Neural cell (in vitro differentiated cells): ENCODE measurements around the gene SCN8A. TPM values are rescaled to one million over a fixed set of nuclear protein-coding genes. Genes with fewer than 3 reads are reported as not detected.
"Not testable (repeated sequence)": the region's sequence is repeated elsewhere in the genome, so short reads cannot be mapped to it uniquely, and the experiment has no call there.

Source experiments
- H2AFZ ChIP-seq: fragments of 200-600, 300-800 bp; sonication (generic), shearing (Covaris generic); 2 replicates; pipeline ENCODE4 v1.6.0; 2014; ENCODE audit warnings: low read depth, mild to moderate bottlenecking, antibody characterized with exemption, low read length, moderate library complexity
- H3F3A ChIP-seq: fragments of 200-600 bp; shearing (Covaris generic); 2 replicates; pipeline ENCODE4 v1.6.1; 2016; ENCODE audit warnings: mild to moderate bottlenecking, moderate library complexity, mixed read lengths, antibody characterized with exemption, low read length; ENCODE audit not compliant: insufficient read depth, poor library complexity, severe bottlenecking
- H3K27ac ChIP-seq: fragments of 200-600, 300-800 bp; sonication (generic), shearing (Covaris generic); 2 replicates; pipeline ENCODE4 v1.5.1; 2014; ENCODE audit warnings: mild to moderate bottlenecking, low read length, moderate library complexity
- H3K27me3 ChIP-seq: fragments of 300-800, 200-600 bp; sonication (generic), shearing (Covaris generic); 2 replicates; pipeline ENCODE4 v1.6.0; 2014; ENCODE audit warnings: mild to moderate bottlenecking, low read depth, low read length, moderate library complexity; ENCODE audit not compliant: insufficient read depth
- H3K36me3 ChIP-seq: fragments of 300-800, 200-600 bp; sonication (generic), shearing (Covaris generic); 2 replicates; pipeline ENCODE4 v1.5.1; 2014; ENCODE audit warnings: mild to moderate bottlenecking, antibody characterized with exemption, low read length, moderate library complexity; ENCODE audit not compliant: insufficient read depth
- H3K4me2 ChIP-seq: fragments of 300-800, 200-600 bp; sonication (generic), shearing (Covaris generic); 2 replicates; pipeline ENCODE4 v1.6.0; 2014; ENCODE audit warnings: mild to moderate bottlenecking, low read length
- H3K4me3 ChIP-seq: fragments of 300-800, 200-600 bp; sonication (generic), shearing (Covaris generic); 2 replicates; pipeline ENCODE4 v1.5.1; 2014; ENCODE audit warnings: mild to moderate bottlenecking, low read length, moderate library complexity
- H3K79me2 ChIP-seq: fragments of 200-600 bp; shearing (Covaris generic); replicated peaks from 2 replicates; pipeline ENCODE4 v1.6.0; 2014; ENCODE audit warnings: mild to moderate bottlenecking, low read length, moderate library complexity; ENCODE audit not compliant: insufficient read depth
- H3K9ac ChIP-seq: fragments of 300-800, 200-600 bp; sonication (generic), shearing (Covaris generic); 2 replicates; pipeline ENCODE4 v1.6.1; 2016; ENCODE audit warnings: mild to moderate bottlenecking, low read length, mixed read lengths
- H3K9me2 ChIP-seq: fragments of 200-600 bp; shearing (Covaris generic); 2 replicates; pipeline ENCODE4 v1.6.1; 2016; ENCODE audit warnings: mild to moderate bottlenecking, low read length, mixed read lengths; ENCODE audit not compliant: insufficient read depth
- H3K9me3 ChIP-seq: fragments of 200-600, 300-800 bp; sonication (generic), shearing (Covaris generic); 2 replicates; pipeline ENCODE4 v1.6.1; 2016; ENCODE audit warnings: mild to moderate bottlenecking, mixed run types, low read length, moderate library complexity, mixed read lengths
- H4K20me1 ChIP-seq: fragments of 200-600 bp; shearing (Covaris generic); 2 replicates; pipeline ENCODE4 v1.6.1; 2016; ENCODE audit warnings: mild to moderate bottlenecking, mixed run types; ENCODE audit not compliant: insufficient read depth
- EP300 ChIP-seq: fragments of 450-650 bp; conservative IDR thresholded peaks from 2 replicates; pipeline ENCODE4 v1.6.1; 2014; ENCODE audit warnings: antibody characterized with exemption, mild to moderate bottlenecking, moderate library complexity; ENCODE audit not compliant: poor library complexity, severe bottlenecking
- EZH2 ChIP-seq: fragments of 200-600, 300-800 bp; shearing (Covaris generic), sonication (generic); IDR thresholded peaks from 2 replicates; pipeline ENCODE4 v1.6.1; 2014; ENCODE audit warnings: antibody characterized with exemption, low read length, borderline replicate concordance, mild to moderate bottlenecking; ENCODE audit not compliant: insufficient read depth, poor library complexity, severe bottlenecking
- MXI1 ChIP-seq: fragments of 450-650 bp; conservative IDR thresholded peaks from 2 replicates; pipeline ENCODE4 v1.6.1; 2014; ENCODE audit warnings: antibody characterized with exemption, mild to moderate bottlenecking; ENCODE audit not compliant: poor library complexity, severe bottlenecking
- POLR2AphosphoS5 ChIP-seq: IDR thresholded peaks from 2 replicates; pipeline ENCODE4 v1.6.1; 2012
- RAD21 ChIP-seq: fragments of 450-650 bp; conservative IDR thresholded peaks from 2 replicates; pipeline ENCODE4 v1.6.1; 2014; ENCODE audit warnings: antibody characterized with exemption, mild to moderate bottlenecking, moderate library complexity
- SMC3 ChIP-seq: fragments of 450-650 bp; conservative IDR thresholded peaks from 2 replicates; pipeline ENCODE4 v1.6.1; 2014; ENCODE audit warnings: antibody characterized with exemption, mild to moderate bottlenecking, moderate library complexity; ENCODE audit not compliant: poor library complexity
- TAF1 ChIP-seq: IDR thresholded peaks from 2 replicates; pipeline ENCODE4 v1.6.1; 2012; ENCODE audit warnings: low read depth
- polyA plus RNA-seq: library from polyadenylated mRNA; depleted of rRNA; stranded (reverse); fragments of >200 nt; gene quantifications from 2 replicates; pipeline ENCODE4 v1.2.3, GENCODE V29; 2014
- TF ChIP-seq, protein P1 (sequence below): IDR thresholded peaks from 2 replicates; pipeline ENCODE4 v1.6.1; 2012; ENCODE audit warnings: borderline replicate concordance
- TF ChIP-seq, protein P2 (sequence below): fragments of 450-650 bp; IDR thresholded peaks from 2 replicates; pipeline ENCODE4 v1.5.1; 2014; ENCODE audit warnings: antibody characterized with exemption, mild to moderate bottlenecking, moderate library complexity; ENCODE audit not compliant: poor library complexity, severe bottlenecking

The SCN8A gene
- polyA plus RNA-seq, 1 donor from 2014 or later, result 14.2 TPM

DNA sequence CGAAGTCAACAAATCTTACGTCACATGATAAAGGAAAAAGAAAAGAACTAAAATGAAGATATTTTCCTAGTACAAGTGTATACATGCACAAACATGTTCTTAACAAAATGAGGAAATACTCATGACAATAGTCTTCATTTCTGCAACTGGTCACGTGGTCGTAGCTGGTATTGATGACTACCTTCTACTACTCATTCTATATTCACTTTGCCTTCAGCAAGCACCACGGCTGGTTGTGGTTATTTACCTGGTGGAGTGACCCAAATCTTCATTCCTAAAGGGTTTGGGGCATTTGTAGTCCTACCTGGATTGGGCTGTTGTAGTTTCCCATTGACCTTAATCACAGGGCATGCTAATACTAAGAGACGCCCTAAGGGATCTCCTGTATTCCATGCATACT lies 206.3 kb downstream of the SCN8A start:
- Histone ChIP-seq H3K36me3 (no peaks in the 10 kb centered on the region), H2AFZ (no peak overlapping the region), H3K4me2 (no peak overlapping the region), H3F3A (no peaks in the 10 kb centered on the region), H3K4me3 (no peak overlapping the region), H3K27me3 (no peaks in the 10 kb centered on the region), H3K9ac (no peak overlapping the region), H3K9me3 (no peaks in the 10 kb centered on the region), H3K27ac (no peak overlapping the region), H3K9me2 (no peaks in the 10 kb centered on the region), H3K79me2 (no peaks in the 10 kb centered on the region), H4K20me1 (no peaks in the 10 kb centered on the region)
- no peak for TF ChIP-seq SMC3
- no peak for TF ChIP-seq EZH2
- TF ChIP-seq, protein P1, sequence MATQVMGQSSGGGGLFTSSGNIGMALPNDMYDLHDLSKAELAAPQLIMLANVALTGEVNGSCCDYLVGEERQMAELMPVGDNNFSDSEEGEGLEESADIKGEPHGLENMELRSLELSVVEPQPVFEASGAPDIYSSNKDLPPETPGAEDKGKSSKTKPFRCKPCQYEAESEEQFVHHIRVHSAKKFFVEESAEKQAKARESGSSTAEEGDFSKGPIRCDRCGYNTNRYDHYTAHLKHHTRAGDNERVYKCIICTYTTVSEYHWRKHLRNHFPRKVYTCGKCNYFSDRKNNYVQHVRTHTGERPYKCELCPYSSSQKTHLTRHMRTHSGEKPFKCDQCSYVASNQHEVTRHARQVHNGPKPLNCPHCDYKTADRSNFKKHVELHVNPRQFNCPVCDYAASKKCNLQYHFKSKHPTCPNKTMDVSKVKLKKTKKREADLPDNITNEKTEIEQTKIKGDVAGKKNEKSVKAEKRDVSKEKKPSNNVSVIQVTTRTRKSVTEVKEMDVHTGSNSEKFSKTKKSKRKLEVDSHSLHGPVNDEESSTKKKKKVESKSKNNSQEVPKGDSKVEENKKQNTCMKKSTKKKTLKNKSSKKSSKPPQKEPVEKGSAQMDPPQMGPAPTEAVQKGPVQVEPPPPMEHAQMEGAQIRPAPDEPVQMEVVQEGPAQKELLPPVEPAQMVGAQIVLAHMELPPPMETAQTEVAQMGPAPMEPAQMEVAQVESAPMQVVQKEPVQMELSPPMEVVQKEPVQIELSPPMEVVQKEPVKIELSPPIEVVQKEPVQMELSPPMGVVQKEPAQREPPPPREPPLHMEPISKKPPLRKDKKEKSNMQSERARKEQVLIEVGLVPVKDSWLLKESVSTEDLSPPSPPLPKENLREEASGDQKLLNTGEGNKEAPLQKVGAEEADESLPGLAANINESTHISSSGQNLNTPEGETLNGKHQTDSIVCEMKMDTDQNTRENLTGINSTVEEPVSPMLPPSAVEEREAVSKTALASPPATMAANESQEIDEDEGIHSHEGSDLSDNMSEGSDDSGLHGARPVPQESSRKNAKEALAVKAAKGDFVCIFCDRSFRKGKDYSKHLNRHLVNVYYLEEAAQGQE, result no peak
- no peak for TF ChIP-seq POLR2AphosphoS5
- no peak for TF ChIP-seq TAF1
- no peak for TF ChIP-seq EP300
- TF ChIP-seq RAD21, result no peak
- TF ChIP-seq, protein P2, sequence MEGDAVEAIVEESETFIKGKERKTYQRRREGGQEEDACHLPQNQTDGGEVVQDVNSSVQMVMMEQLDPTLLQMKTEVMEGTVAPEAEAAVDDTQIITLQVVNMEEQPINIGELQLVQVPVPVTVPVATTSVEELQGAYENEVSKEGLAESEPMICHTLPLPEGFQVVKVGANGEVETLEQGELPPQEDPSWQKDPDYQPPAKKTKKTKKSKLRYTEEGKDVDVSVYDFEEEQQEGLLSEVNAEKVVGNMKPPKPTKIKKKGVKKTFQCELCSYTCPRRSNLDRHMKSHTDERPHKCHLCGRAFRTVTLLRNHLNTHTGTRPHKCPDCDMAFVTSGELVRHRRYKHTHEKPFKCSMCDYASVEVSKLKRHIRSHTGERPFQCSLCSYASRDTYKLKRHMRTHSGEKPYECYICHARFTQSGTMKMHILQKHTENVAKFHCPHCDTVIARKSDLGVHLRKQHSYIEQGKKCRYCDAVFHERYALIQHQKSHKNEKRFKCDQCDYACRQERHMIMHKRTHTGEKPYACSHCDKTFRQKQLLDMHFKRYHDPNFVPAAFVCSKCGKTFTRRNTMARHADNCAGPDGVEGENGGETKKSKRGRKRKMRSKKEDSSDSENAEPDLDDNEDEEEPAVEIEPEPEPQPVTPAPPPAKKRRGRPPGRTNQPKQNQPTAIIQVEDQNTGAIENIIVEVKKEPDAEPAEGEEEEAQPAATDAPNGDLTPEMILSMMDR, result no peak
- TF ChIP-seq MXI1, result no peak

DNA sequence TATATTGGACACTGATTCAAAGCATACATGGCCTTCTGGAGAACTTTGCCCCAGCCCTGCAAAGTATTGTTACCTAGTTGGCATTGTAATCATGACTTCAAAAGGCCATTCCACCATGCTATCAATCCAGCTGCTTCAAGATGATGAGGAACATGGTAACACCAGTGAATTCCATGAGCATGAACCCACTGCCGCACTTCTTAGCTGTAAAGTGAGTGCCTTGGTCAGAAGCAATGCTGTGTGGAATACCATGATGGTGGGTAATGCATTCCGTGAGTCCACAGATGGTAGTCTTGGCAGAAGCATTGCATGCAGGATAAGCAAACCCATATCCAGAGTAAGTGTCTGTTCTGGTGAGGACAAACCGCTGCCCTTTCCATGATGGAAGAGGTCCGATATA lies 207.0 kb downstream of the SCN8A start:
- not testable (repeated sequence) for H3K36me3 ChIP-seq, H3K4me3 ChIP-seq, H3K9ac ChIP-seq, H2AFZ ChIP-seq, H3K4me2 ChIP-seq, H3K27ac ChIP-seq, H3K27me3 ChIP-seq, H3K9me3 ChIP-seq, H4K20me1 ChIP-seq, H3K79me2 ChIP-seq, H3K9me2 ChIP-seq, H3F3A ChIP-seq

DNA sequence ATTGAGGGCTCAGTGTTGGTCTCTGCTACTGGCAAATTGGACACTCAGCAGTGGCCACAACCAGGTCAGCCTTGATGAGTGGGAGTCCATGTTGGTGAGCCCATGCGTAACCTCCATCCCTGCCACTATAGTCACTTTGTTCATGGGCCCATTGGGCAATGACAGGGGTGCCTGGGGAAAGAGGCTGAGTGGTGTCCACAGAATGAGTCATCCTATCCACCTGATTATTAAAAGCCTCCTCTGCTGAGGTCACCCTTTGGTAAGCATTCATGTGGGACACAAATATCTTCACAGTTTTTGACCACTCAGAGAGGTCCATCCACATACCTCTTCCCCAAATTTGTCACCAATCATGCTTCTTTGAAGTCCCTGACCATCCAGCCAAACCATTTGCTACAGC lies 207.5 kb downstream of the SCN8A start:
- H3K79me2 ChIP-seq, result no peaks in the 10 kb centered on the region
- H3K27ac ChIP-seq, result no peak overlapping the region
- no peaks in the 10 kb centered on the region for H3K36me3 ChIP-seq
- H3K27me3 ChIP-seq, result no peaks in the 10 kb centered on the region
- no peaks in the 10 kb centered on the region for H3K9me3 ChIP-seq
- no peak overlapping the region for H3K4me2 ChIP-seq
- H3F3A ChIP-seq, result no peaks in the 10 kb centered on the region
- H3K9ac ChIP-seq, result no peak overlapping the region
- no peak overlapping the region for H2AFZ ChIP-seq
- TF ChIP-seq EZH2 (no peak), SMC3 (no peak), MXI1 (no peak)
- TF ChIP-seq, protein P2, result no peak
- TF ChIP-seq, protein P1, result no peak
- no peak overlapping the region for H3K4me3 ChIP-seq
- H3K9me2 ChIP-seq, result no peaks in the 10 kb centered on the region
- H4K20me1 ChIP-seq, result no peaks in the 10 kb centered on the region
